H1 (cell line): Measurements from ENCODE around the gene MTM1. TPM values are rescaled to one million over a fixed set of nuclear protein-coding genes. Genes with fewer than 3 reads are reported as not detected.

Source experiments
- CTCF ChIA-PET: fragments of 300-600 bp; sonication (Branson Sonifier 250); formaldehyde crosslinking; loops from one replicate; lab custom pipeline; 2021; ENCODE audit not compliant: partially characterized antibody; lab: Charles Lee
- POLR2A ChIA-PET: fragments of 300-600 bp; sonication (Branson Sonifier 250); formaldehyde crosslinking; loops from one replicate; lab custom pipeline; 2021; ENCODE audit warnings: inconsistent platforms; ENCODE audit not compliant: partially characterized antibody; lab: Charles Lee
- DNase-seq, 2 experiments: peaks; one replicate each; pipeline versions ENCODE4 v3.0.0 to v3.0.0-alpha.2; 2010 to 2022; ENCODE audit warnings: low spot score in 2 of 2, low read depth in 1 of 2, mixed read lengths in 1 of 2
- FAIRE-seq: peaks from 2 replicates; lab custom pipeline; 2011; peaks lifted over from hg19 to GRCh38; lab: Jason Lieb, UNC
- H2AFZ ChIP-seq: 2 replicates; pipeline ENCODE4 v1.8.1; 2012; ENCODE audit warnings: low read length, inconsistent platforms
- H2AK5ac ChIP-seq: 2 replicates; pipeline ENCODE4 v1.6.1; 2013; ENCODE audit warnings: low read depth, low read length
- H2BK120ac ChIP-seq: replicated peaks from 2 replicates; pipeline ENCODE3; 2013; ENCODE audit warnings: low read depth, low read length, inconsistent platforms
- H2BK12ac ChIP-seq: 2 replicates; pipeline ENCODE4 v1.6.1; 2013; ENCODE audit warnings: low read depth, low read length
- H2BK15ac ChIP-seq: 2 replicates; pipeline ENCODE4 v1.6.1; 2013; ENCODE audit warnings: low read length
- H2BK20ac ChIP-seq: 2 replicates; pipeline ENCODE4 v1.6.1; 2013; ENCODE audit warnings: low read length
- H2BK5ac ChIP-seq: 2 replicates; pipeline ENCODE4 v1.6.1; 2013; ENCODE audit warnings: low read depth, low read length
- H3K14ac ChIP-seq: 2 replicates; pipeline ENCODE4 v1.6.1; 2013; ENCODE audit warnings: inconsistent platforms; ENCODE audit not compliant: insufficient read length
- H3K18ac ChIP-seq: 2 replicates; pipeline ENCODE4 v1.6.1; 2013; ENCODE audit warnings: low read length; ENCODE audit errors: extremely low read depth
- H3K23ac ChIP-seq: 2 replicates; pipeline ENCODE4 v1.6.1; 2013; ENCODE audit warnings: inconsistent platforms; ENCODE audit not compliant: insufficient read length
- H3K23me2 ChIP-seq: 2 replicates; pipeline ENCODE4 v1.6.1; 2013; ENCODE audit warnings: low read depth, low read length
- H3K27ac ChIP-seq: 2 replicates; pipeline ENCODE4 v1.6.1; 2011; ENCODE audit warnings: low read depth, low read length, inconsistent platforms
- H3K27me3 ChIP-seq, 4 experiments: replicated peaks in 1 of 4; 1 replicate in 1 of 4; 2 replicates in 3 of 4; pipeline versions ENCODE4 v1.6.1 to v1.8.1; 2011 to 2013; ENCODE audit warnings: low read length in 3 of 4, mild to moderate bottlenecking in 3 of 4, inconsistent platforms in 2 of 4, mixed read lengths in 2 of 4, moderate library complexity in 1 of 4; ENCODE audit not compliant: control insufficient read depth in 3 of 4, insufficient read depth in 3 of 4; ENCODE audit errors: extremely low read depth in 1 of 4
- H3K36me3 ChIP-seq, 4 experiments: 2 replicates each; pipeline versions ENCODE4 v1.6.1 to v1.8.1; 2011 to 2013; ENCODE audit warnings: mild to moderate bottlenecking in 4 of 4, low read length in 3 of 4, moderate library complexity in 2 of 4, control low read depth in 1 of 4, inconsistent platforms in 1 of 4; ENCODE audit not compliant: insufficient read depth in 4 of 4, control insufficient read depth in 2 of 4
- H3K4ac ChIP-seq: replicated peaks from 2 replicates; pipeline ENCODE3; 2013; ENCODE audit warnings: low read length, low read depth, mixed read lengths, inconsistent platforms; ENCODE audit not compliant: insufficient read length
- H3K4me1 ChIP-seq, 4 experiments: replicated peaks in 1 of 4; 1 replicate in 1 of 4; 2 replicates in 3 of 4; pipeline versions ENCODE4 v1.6.1 to v1.8.1; 2011 to 2013; ENCODE audit warnings: low read length in 3 of 4, inconsistent platforms in 2 of 4, mixed read lengths in 1 of 4; ENCODE audit not compliant: insufficient read depth in 4 of 4, control insufficient read depth in 3 of 4
- H3K4me2 ChIP-seq, 2 experiments: 2 replicates each; pipeline versions ENCODE4 v1.6.1 to v1.8.1; 2011 to 2013; ENCODE audit warnings: low read depth in 2 of 2, low read length in 2 of 2, control low read depth in 1 of 2, inconsistent platforms in 1 of 2, mild to moderate bottlenecking in 1 of 2; ENCODE audit not compliant: insufficient read depth in 1 of 2
- H3K4me3 ChIP-seq, 4 experiments: fragments of 200-600, 300-600 bp in 1 of 4; sonication (generic), shearing (Covaris generic), sonication (Bioruptor Twin) in 1 of 4; 2 replicates each; pipeline versions ENCODE4 v1.5.1 to v1.8.1; 2011 to 2016; ENCODE audit warnings: low read length in 4 of 4, low read depth in 3 of 4, control low read depth in 2 of 4, inconsistent platforms in 2 of 4, mild to moderate bottlenecking in 2 of 4, mixed read lengths in 1 of 4, moderate library complexity in 1 of 4; ENCODE audit not compliant: insufficient read depth in 2 of 4; ENCODE audit errors: extremely low read depth in 1 of 4
- H3K56ac ChIP-seq: replicated peaks from 2 replicates; pipeline ENCODE3; 2013; ENCODE audit warnings: low read depth, mild to moderate bottlenecking, mixed read lengths, low read length, inconsistent platforms; ENCODE audit not compliant: insufficient read length
- H3K79me1 ChIP-seq: 2 replicates; pipeline ENCODE4 v1.6.1; 2013; ENCODE audit warnings: low read depth, low read length, control low read depth
- H3K79me2 ChIP-seq, 2 experiments: 2 replicates each; pipeline versions ENCODE4 v1.6.1 to v1.8.1; 2012 to 2013; ENCODE audit warnings: low read length in 2 of 2, mild to moderate bottlenecking in 2 of 2, inconsistent platforms in 1 of 2; ENCODE audit not compliant: insufficient read depth in 2 of 2, control insufficient read depth in 1 of 2
- H3K9ac ChIP-seq, 4 experiments: replicated peaks in 1 of 4; 1 replicate in 1 of 4; 2 replicates in 3 of 4; pipeline versions ENCODE4 v1.6.1 to v1.8.1; 2011 to 2013; ENCODE audit warnings: low read depth in 3 of 4, low read length in 3 of 4, control low read depth in 2 of 4, mild to moderate bottlenecking in 2 of 4, moderate library complexity in 2 of 4, inconsistent platforms in 1 of 4; ENCODE audit errors: extremely low read depth in 1 of 4
- H3K9me3 ChIP-seq, 2 experiments: 2 replicates each; pipeline versions ENCODE4 v1.6.1 to v1.8.1; 2012 to 2013; ENCODE audit warnings: mild to moderate bottlenecking in 2 of 2, moderate library complexity in 2 of 2, control low read depth in 1 of 2, inconsistent platforms in 1 of 2, low read depth in 1 of 2, low read length in 1 of 2, mixed read lengths in 1 of 2; ENCODE audit not compliant: insufficient read depth in 2 of 2
- H4K20me1 ChIP-seq, 2 experiments: replicated peaks in 1 of 2; 2 replicates each; pipeline versions ENCODE3 to v1.8.1; 2011 to 2013; ENCODE audit warnings: inconsistent platforms in 2 of 2, low read length in 2 of 2, mild to moderate bottlenecking in 1 of 2; ENCODE audit not compliant: insufficient read depth in 2 of 2, control insufficient read depth in 1 of 2
- H4K5ac ChIP-seq: 2 replicates; pipeline ENCODE4 v1.6.1; 2013; ENCODE audit warnings: low read length, low read depth, mixed read lengths, inconsistent platforms; ENCODE audit not compliant: insufficient read length
- H4K8ac ChIP-seq: 2 replicates; pipeline ENCODE4 v1.8.0; 2013; ENCODE audit warnings: mild to moderate bottlenecking, moderate library complexity, low read length, inconsistent platforms; ENCODE audit not compliant: insufficient read depth; ENCODE audit errors: extremely low read depth
- H4K91ac ChIP-seq: replicated peaks from 2 replicates; pipeline ENCODE3; 2013; ENCODE audit warnings: low read length, mixed read lengths, inconsistent platforms; ENCODE audit not compliant: insufficient read length
- BACH1 ChIP-seq: IDR thresholded peaks from 2 replicates; pipeline ENCODE4 v1.6.1; 2012; ENCODE audit warnings: low read length, improper control_type of control experiment
- BCL11A ChIP-seq, 2 experiments: IDR thresholded peaks; one replicate each; pipeline ENCODE4 v1.6.1; 2011; ENCODE audit warnings: low read depth in 2 of 2, low read length in 2 of 2, mild to moderate bottlenecking in 2 of 2
- BRCA1 ChIP-seq: IDR thresholded peaks from 2 replicates; pipeline ENCODE4 v1.6.1; 2012; ENCODE audit warnings: low read depth, low read length, improper control_type of control experiment
- CBX5 ChIP-seq: fragments of 300-800, 300-1000 bp; sonication (generic); IDR thresholded peaks from 2 replicates; pipeline ENCODE4 v1.7.1; 2016; ENCODE audit warnings: antibody characterized with exemption, low read length, low read depth
- CHD1 ChIP-seq: IDR thresholded peaks from 2 replicates; pipeline ENCODE4 v1.6.1; 2012; ENCODE audit warnings: low read depth, low read length, improper control_type of control experiment
- JUND ChIP-seq: IDR thresholded peaks from 2 replicates; pipeline ENCODE4 v1.6.1; 2011; ENCODE audit warnings: mild to moderate bottlenecking, improper control_type of control experiment, low read length
- MAX ChIP-seq: IDR thresholded peaks from 2 replicates; pipeline ENCODE4 v1.6.1; 2012; ENCODE audit warnings: inconsistent platforms
- POLR2AphosphoS5 ChIP-seq: IDR thresholded peaks from 2 replicates; pipeline ENCODE4 v1.6.1; 2011; ENCODE audit warnings: low read depth, low read length
- POU5F1 ChIP-seq: IDR thresholded peaks from 2 replicates; pipeline ENCODE4 v1.6.1; 2011; ENCODE audit warnings: low read depth, mild to moderate bottlenecking, low read length, moderate library complexity
- SAP30 ChIP-seq: fragments of 300-600 bp; sonication (generic); IDR thresholded peaks from 2 replicates; pipeline ENCODE4 v1.7.1; 2012; ENCODE audit warnings: low read length, moderate library complexity, mild to moderate bottlenecking, inconsistent platforms; ENCODE audit not compliant: insufficient read depth, insufficient replicate concordance
- SP2 ChIP-seq: IDR thresholded peaks from 2 replicates; pipeline ENCODE4 v1.6.1; 2012; ENCODE audit warnings: mild to moderate bottlenecking, low read length, inconsistent platforms
- TBP ChIP-seq: IDR thresholded peaks from 2 replicates; pipeline ENCODE4 v1.6.1; 2011; ENCODE audit warnings: low read depth, low read length, improper control_type of control experiment
- WGBS, 2 experiments: shearing (Covaris generic) in 1 of 2; methylation state at CpG; one replicate each; pipeline versions ENCODE4 v1.1.6 to v1.1.7; 2013 to 2015; ENCODE audit warnings: low lambda C conversion rate in 2 of 2, mixed read lengths in 2 of 2, inconsistent platforms in 1 of 2, low coverage in 1 of 2, missing lambda C conversion rate in 1 of 2; ENCODE audit not compliant: insufficient replicate concordance in 2 of 2, insufficient coverage in 1 of 2, insufficient read length in 1 of 2; ENCODE audit errors: extremely low coverage in 1 of 2, missing lambda C conversion rate in 1 of 2; 5-methylcytosine and 5-hydroxymethylcytosine counted together
- polyA plus RNA-seq, 7 experiments: library from polyadenylated mRNA; depleted of rRNA in 3 of 7; stranded (reverse) in 5 of 7; unstranded in 2 of 7; fragments of >200 nt in 5 of 7; fragments of 200-250 nt in 2 of 7; gene quantifications; 1 replicate in 5 of 7; 2 replicates in 1 of 7; 4 replicates in 1 of 7; pipeline versions ENCODE4 v1.2.1 to v1.2.3, GENCODE V29; 2011 to 2013; ENCODE audit warnings: missing spikeins in 2 of 7, mixed read lengths in 2 of 7
- total RNA-seq: library from RNA; stranded (reverse); fragmentation: NEBNext Ultra II Directional; extraction: Animal tissue kit (Norgen Biotek cat#: 25700); gene quantifications from 2 replicates; pipeline ENCODE4 v1.2.1, GENCODE V29; 2021
- TF ChIP-seq, protein P1 (sequence below): IDR thresholded peaks from 2 replicates; pipeline ENCODE4 v1.6.1; 2012; ENCODE audit warnings: low read length, inconsistent platforms

Gene MTM1
- total and polyA plus RNA-seq, 2 of the 8 experiments (the other 6 are each of a cell fraction or from before 2014, with no cell fraction given) = 2.3 to 8.4 TPM

- Histone ChIP-seq H4K91ac (no peak overlapping the region), H3K4me1 (no peaks in the 10 kb centered on the region), H3K9ac (no peak overlapping the region), H4K5ac (no peak overlapping the region), H3K79me1 (no peaks in the 10 kb centered on the region), H3K79me2 (no peaks in the 10 kb centered on the region), H3K27ac (no peak overlapping the region), H2AK5ac (no peak overlapping the region), H3K4me3 (no peak overlapping the region), H4K8ac (no peak overlapping the region), H3K36me3 (no peaks in the 10 kb centered on the region), H3K4ac (no peak overlapping the region), H3K27me3 (no peaks in the 10 kb centered on the region), H3K23me2 (no peaks in the 10 kb centered on the region), H2BK15ac (no peak overlapping the region), H2BK5ac (no peak overlapping the region), H3K14ac (no peak overlapping the region), H3K56ac (no peak overlapping the region), H2BK12ac (no peak overlapping the region), H3K4me2 (no peak overlapping the region), H2BK20ac (no peak overlapping the region), H2AFZ (no peak overlapping the region), H4K20me1 (no peaks in the 10 kb centered on the region), H2BK120ac (no peak overlapping the region), H3K18ac (no peak overlapping the region), H3K23ac (no peak overlapping the region), H3K9me3 (no peaks in the 10 kb centered on the region)
- DNase-seq (no peak), FAIRE-seq (no peak)
- TF ChIP-seq TBP (no peak), BCL11A (IDR thresholded peaks at IDR 0.05; ENCODE audit: low read depth in 2 of 2, low read length in 2 of 2) (no peak), POLR2AphosphoS5 (no peak), POU5F1 (no peak), BRCA1 (no peak), MAX (no peak), CBX5 (no peak), JUND (no peak), CHD1 (no peak), SAP30 (no peak), SP2 (no peak), BACH1 (no peak)
- TF ChIP-seq, protein P1, sequence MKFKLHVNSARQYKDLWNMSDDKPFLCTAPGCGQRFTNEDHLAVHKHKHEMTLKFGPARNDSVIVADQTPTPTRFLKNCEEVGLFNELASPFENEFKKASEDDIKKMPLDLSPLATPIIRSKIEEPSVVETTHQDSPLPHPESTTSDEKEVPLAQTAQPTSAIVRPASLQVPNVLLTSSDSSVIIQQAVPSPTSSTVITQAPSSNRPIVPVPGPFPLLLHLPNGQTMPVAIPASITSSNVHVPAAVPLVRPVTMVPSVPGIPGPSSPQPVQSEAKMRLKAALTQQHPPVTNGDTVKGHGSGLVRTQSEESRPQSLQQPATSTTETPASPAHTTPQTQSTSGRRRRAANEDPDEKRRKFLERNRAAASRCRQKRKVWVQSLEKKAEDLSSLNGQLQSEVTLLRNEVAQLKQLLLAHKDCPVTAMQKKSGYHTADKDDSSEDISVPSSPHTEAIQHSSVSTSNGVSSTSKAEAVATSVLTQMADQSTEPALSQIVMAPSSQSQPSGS = no peak
- 90% methylated on average over 2 of the region's 2 CpGs; no CpG with 5 or more reads in 1 of the 2 experiments for WGBS, 2 experiments
- ChIA-PET CTCF (no interaction called here), POLR2A (no interaction called here)
Measured at GRCh38 chrX:150651906-150652305, 83.5 kb downstream of the MTM1 start.
